Spleen (tissue), 11 donors: ENCODE measurements around the gene LRP10. TPM values are rescaled to one million over a fixed set of nuclear protein-coding genes. Genes with fewer than 3 reads are reported as not detected.
A peak's percentile ranks its signal among the peaks of the same experiment; 100 is the strongest.

Source experiments
- DNase-seq: peaks from one replicate; pipeline ENCODE4 v3.0.0-alpha.2; 2020
- H3K27ac ChIP-seq, 8 donors: fragments of 200-600 bp; sonication (generic) in 7 of 8; 1 replicate in 4 of 8; 2 replicates in 4 of 8; pipeline versions ENCODE4 v1.5.0 to v1.8.0; 2016 to 2021; ENCODE audit warnings: inconsistent platforms in 4 of 8, mild to moderate bottlenecking in 4 of 8, moderate library complexity in 1 of 8
- H3K27me3 ChIP-seq, 7 donors: fragments of 200-600 bp; sonication (generic) in 6 of 7; replicated peaks in 1 of 7; 1 replicate in 4 of 7; 2 replicates in 3 of 7; pipeline versions ENCODE4 v1.5.0 to v1.8.0; 2016 to 2021; ENCODE audit warnings: inconsistent platforms in 3 of 7, mild to moderate bottlenecking in 1 of 7
- H3K36me3 ChIP-seq, 6 donors: fragments of 200-600 bp; sonication (generic) in 5 of 6; 1 replicate in 4 of 6; 2 replicates in 2 of 6; pipeline versions ENCODE4 v1.5.0 to v1.8.0; 2016 to 2021; ENCODE audit warnings: inconsistent platforms in 2 of 6
- H3K4me1 ChIP-seq, 6 donors: fragments of 200-600 bp; sonication (generic) in 5 of 6; 1 replicate in 3 of 6; 2 replicates in 3 of 6; pipeline versions ENCODE4 v1.5.0 to v1.8.0; 2016 to 2021; ENCODE audit warnings: inconsistent platforms in 3 of 6
- H3K4me3 ChIP-seq, 8 donors: fragments of 200-600 bp; sonication (generic) in 7 of 8; 1 replicate in 4 of 8; 2 replicates in 4 of 8; pipeline versions ENCODE4 v1.5.0 to v1.8.0; 2016 to 2021; ENCODE audit warnings: inconsistent platforms in 4 of 8, mild to moderate bottlenecking in 4 of 8, moderate library complexity in 2 of 8
- H3K9me3 ChIP-seq, 8 donors: fragments of 200-600 bp; sonication (generic) in 7 of 8; 1 replicate in 4 of 8; 2 replicates in 4 of 8; pipeline versions ENCODE4 v1.5.0 to v1.8.0; 2016 to 2021; ENCODE audit warnings: inconsistent platforms in 4 of 8
- CTCF ChIP-seq, 11 experiments: fragments of 200-600 bp in 7 of 11; fragments of 450-650 bp in 4 of 11; sonication (generic) in 4 of 11; IDR thresholded peaks in 8 of 11; conservative IDR thresholded peaks in 3 of 11; 1 replicate in 7 of 11; 2 replicates in 4 of 11; pipeline versions ENCODE4 v1.4.0 to v1.8.0; 2016 to 2021; ENCODE audit warnings: antibody characterized with exemption in 11 of 11, inconsistent platforms in 4 of 11, mild to moderate bottlenecking in 1 of 11
- POLR2A ChIP-seq, 3 donors: fragments of 450-650 bp; IDR thresholded peaks; one replicate each; pipeline ENCODE4 v1.5.1; 2017; ENCODE audit warnings: antibody characterized with exemption in 3 of 3, mild to moderate bottlenecking in 1 of 3
- POLR2AphosphoS5 ChIP-seq, 3 donors: sonication (generic); formaldehyde crosslinking; IDR thresholded peaks; one replicate each; pipeline ENCODE4 v1.5.1; 2017; ENCODE audit warnings: antibody characterized with exemption in 3 of 3
- WGBS, 5 donors: extraction: QIAGEN DNeasy Blood & Tissue Kit in 3 of 5; methylation state at CpG; one replicate each; pipeline versions ENCODE4 v1.1.5 to v1.1.7; 2013 to 2018; 5-methylcytosine and 5-hydroxymethylcytosine counted together
- intact Hi-C: fragments of 100-400 bp; cut with DNase I; formaldehyde crosslinking; loops from one replicate; pipeline ENCODE4 v1.15.0; 2023; ENCODE audit warnings: low total_unique reads
- polyA plus RNA-seq, 3 donors: library from polyadenylated mRNA; stranded (reverse); fragments of 200-250 nt; gene quantifications; one replicate each; pipeline ENCODE4 v1.2.1, GENCODE V29; 2013
- small RNA-seq, 4 donors: library from RNA; depleted of rRNA; stranded (forward); fragments of <200 nt; gene quantifications; one replicate each; pipeline ENCODE3, GENCODE V24; 2016
- total RNA-seq, 7 donors: library from RNA; depleted of rRNA in 3 of 7; stranded (reverse); fragments of >200 nt in 3 of 7; fragmentation: NEBNext Ultra II Directional in 4 of 7; extraction: Animal tissue kit (Norgen Biotek cat#: 25700) in 4 of 7; gene quantifications; one replicate each; pipeline versions ENCODE4 v1.1.0 to v1.2.1, GENCODE V29; 2016 to 2021
- donor health status: healthy with polysubstance abuse.
- donor health status: DM: no; HTN: no; CAD: no; lungs with moderate emphysema.
- donor health status: DM: no; HTN: no; CAD: no.
- donor health status: Bipolar disorder and iron deficiency.
- donor health status: healthy.
- donor health status: DM: no; HTN: no; CAD: no.
- donor health status: DM: yes; HTN: yes; CAD: no.

The LRP10 gene
- total and polyA plus RNA-seq, 10 donors: 7.9 to 205 (median 105) TPM

DNA sequence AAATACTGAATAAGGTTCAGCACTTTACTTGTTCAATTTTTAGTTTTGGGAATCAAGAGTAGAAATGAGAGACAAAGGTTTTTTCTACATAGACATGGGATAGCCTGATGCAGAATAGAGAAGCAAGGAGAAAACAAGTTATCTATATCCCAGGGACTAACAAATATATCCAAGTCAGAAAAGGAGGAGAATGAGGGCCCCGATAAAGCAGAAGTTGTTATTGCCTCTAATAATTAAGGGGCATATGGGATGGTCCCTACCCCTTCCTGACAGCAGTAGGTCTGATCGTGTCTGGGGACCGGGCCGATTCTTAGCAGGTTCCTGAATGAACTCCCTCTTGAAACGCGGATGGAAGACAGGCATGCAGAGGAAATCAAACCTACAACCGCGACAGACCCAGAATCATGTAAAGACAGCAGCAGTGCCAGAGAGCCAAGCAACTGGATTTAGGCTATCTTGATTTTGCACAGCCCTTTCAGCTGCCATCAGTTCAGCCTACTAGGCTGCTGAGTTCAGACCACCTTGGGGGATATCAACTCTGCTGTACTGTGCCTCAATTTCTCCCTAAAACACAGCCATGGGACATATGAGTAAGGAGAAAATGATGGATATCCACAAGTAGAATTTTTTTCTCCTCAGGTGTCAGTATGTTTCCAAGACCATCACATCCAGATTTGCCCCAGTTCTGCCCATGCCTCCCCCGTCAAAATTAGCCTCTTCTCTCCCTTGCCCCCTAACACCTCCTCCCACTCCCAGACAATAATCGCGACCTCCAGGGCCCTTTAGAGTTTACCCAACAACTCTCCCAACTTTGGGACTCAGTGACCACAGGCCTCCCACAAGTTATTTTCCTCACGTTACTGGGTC, 56.9 kb downstream of the LRP10 start:
- WGBS, 5 donors: 5 to 9% (median 8%) methylated on average over 12 of the region's 12 CpGs
- H3K36me3 ChIP-seq: peaks cover 0 to 35% (median 31%) of the 10 kb centered on the region in 6 donors
- H3K27me3 ChIP-seq: no peaks in the 10 kb centered on the region
- no peaks in the 10 kb centered on the region for H3K9me3 ChIP-seq
- H3K4me3 ChIP-seq: peak overlapping the region; percentile 69 to 99 (median 80)
- intact Hi-C loops: no loop called here
- H3K4me1 ChIP-seq: peaks cover 12 to 46% (median 26%) of the 10 kb centered on the region in 6 donors
- H3K27ac ChIP-seq: peak overlapping the region; percentile 81 to 92 (median 88)
- DNase-seq: no peak
- no peak for TF ChIP-seq POLR2AphosphoS5 (IDR thresholded peaks at IDR 0.05)
- no peak for TF ChIP-seq POLR2A (IDR thresholded peaks at IDR 0.05)

DNA sequence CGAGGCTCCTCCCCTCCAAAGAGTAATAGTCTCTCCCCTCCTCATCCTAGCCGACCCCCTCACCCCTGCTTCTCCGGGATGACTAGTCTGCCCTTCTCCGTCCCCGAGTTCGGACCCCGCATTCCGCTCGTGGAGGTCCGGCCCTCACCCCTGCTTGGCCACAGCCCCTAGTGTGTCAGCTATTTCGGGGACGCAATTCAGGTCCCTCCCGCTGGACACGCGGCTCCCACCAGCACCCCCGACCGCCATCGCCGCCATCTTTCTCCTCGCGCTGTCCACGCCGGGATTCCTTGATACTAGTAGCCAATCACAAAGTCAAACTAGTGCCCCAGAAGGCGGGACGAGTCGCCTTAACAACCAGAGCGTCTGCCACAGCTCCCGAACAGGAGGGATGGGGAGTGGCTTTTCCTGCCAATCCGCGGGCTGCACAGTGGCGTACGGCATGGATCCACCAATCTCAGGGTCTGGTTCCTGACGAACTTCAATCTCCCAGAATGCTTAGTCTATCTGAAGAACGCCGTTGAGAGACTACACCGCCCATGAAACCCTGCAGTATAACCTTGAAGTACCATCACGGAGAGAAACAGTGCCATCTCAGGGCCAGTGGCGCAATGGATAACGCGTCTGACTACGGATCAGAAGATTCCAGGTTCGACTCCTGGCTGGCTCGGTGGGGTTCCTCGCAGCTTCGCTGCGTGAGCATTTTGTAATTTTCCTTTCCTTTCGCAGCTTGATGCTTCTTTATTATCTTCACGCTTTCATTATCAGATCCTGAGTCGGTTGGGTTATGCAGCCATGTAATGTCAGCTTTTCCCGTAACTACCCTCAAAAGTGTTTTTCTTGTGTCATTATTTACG, 57.8 kb downstream of the LRP10 start, which contains the start of gene PRMT5:
TSS of gene PRMT5 (minus strand) at position 273 of the 857 bp plus-strand sequence. CDS start at position 258, 15 bp downstream.
- Histone ChIP-seq H3K27ac (peak within 1 kb of the TSS; percentile 81 to 92 (median 88)), H3K4me3 (peak within 1 kb of the TSS; percentile 69 to 99 (median 80)), H3K27me3 (no peaks in the 10 kb centered on the region), H3K9me3 (no peaks in the 10 kb centered on the region), H3K4me1 (peaks cover 12 to 46% (median 26%) of the 10 kb centered on the region in 6 donors), H3K36me3 (peaks cover 0 to 27% (median 22%) of the 10 kb centered on the region in 6 donors)
- WGBS, 5 donors: 0 to 1% (median 1%) methylated on average over 40 to 51 of the region's 51 CpGs
- TF ChIP-seq POLR2A (IDR thresholded peaks at IDR 0.05) (peak in 2 of 3 donors; percentile 8 to 53), CTCF (IDR thresholded peaks at IDR 0.05 in 8 of 11, conservative IDR thresholded peaks at IDR 0.05 in 3 of 11) (peak in 4 of 11 experiments; percentile 15 to 35 (median 21)), POLR2AphosphoS5 (IDR thresholded peaks at IDR 0.05) (peak; percentile 92 to 94 (median 94))
- intact Hi-C loops: no loop called here
- DNase-seq: peak; percentile 97

DNA sequence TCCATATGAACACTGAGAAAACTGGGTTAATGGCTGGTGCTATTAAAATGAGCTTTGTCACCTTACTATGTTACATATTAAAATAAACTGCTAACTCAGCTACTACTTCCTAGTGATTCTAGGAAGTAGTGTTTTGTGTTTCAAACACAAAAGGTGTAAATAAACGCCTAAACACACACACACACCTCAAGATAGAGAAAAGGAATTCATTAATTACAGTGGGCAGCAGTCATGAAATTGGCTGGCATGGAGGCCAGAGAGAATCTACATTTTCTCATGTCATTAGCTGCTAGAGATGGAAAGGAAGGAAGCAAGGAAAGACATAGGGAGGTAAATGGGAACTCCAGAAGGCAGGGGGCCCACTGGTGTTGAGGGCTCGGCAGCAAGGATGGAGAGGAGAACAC, 58.4 kb downstream of the LRP10 start:
- intact Hi-C loops: no loop called here
- no peaks in the 10 kb centered on the region for H3K27me3 ChIP-seq
- TF ChIP-seq POLR2AphosphoS5 (IDR thresholded peaks at IDR 0.05) (no peak), CTCF (IDR thresholded peaks at IDR 0.05 in 8 of 11, conservative IDR thresholded peaks at IDR 0.05 in 3 of 11) (no peak), POLR2A (IDR thresholded peaks at IDR 0.05) (no peak)

More for the DNA sequence above, 58.4 kb downstream of the LRP10 start:
- no peak for DNase-seq
- Histone ChIP-seq H3K36me3 (peaks cover 0 to 24% (median 16%) of the 10 kb centered on the region in 6 donors), H3K4me3 (peak overlapping the region; percentile 69 to 99 (median 80)), H3K4me1 (peaks cover 12 to 46% (median 26%) of the 10 kb centered on the region in 6 donors), H3K27ac (peak overlapping the region; percentile 81 to 92 (median 88)), H3K9me3 (no peaks in the 10 kb centered on the region)
- WGBS, 5 donors: 0 to 3% (median 2%) methylated on average over 2 of the region's 2 CpGs

Small RNA genes lying within 50 kb of the gene (small RNA-seq; reads per million reads assigned to genes)
- gene RF00019: 0 reads per million in 4 donors

Other genes starting within 250 kb of the LRP10 start
- not detected for gene OR6J1, start 227.4 kb upstream of the LRP10 start, total RNA-seq
- not detected for gene OR6J1, start 227.4 kb upstream of the LRP10 start, polyA plus RNA-seq
- gene OXA1L, start 105.1 kb upstream of the LRP10 start, total RNA-seq: 100 to 1,000 TPM in 6 of 7 donors, 10 to 100 TPM in 1; 88.6 to 133 (median 110) TPM
- gene OXA1L, start 105.1 kb upstream of the LRP10 start, polyA plus RNA-seq: 100 to 1,000 TPM in 1 of 3 donors, 10 to 100 TPM in 2; 73.5 to 110 (median 96.2) TPM
- gene SLC7A7, start 56.3 kb upstream of the LRP10 start, total RNA-seq: 100 to 1,000 TPM in 4 of 7 donors, 10 to 100 TPM in 3; 56.4 to 165 (median 112) TPM
- 10 to 100 TPM; 34.2 to 46.5 (median 35.3) TPM for gene SLC7A7, start 56.3 kb upstream of the LRP10 start, polyA plus RNA-seq
- 100 to 1,000 TPM in 1 of 7 donors, 10 to 100 TPM in 6; 55.2 to 111 (median 62.8) TPM for gene MRPL52, start 41.9 kb upstream of the LRP10 start, total RNA-seq
- 100 to 1,000 TPM in 2 of 3 donors, 10 to 100 TPM in 1; 88.8 to 138 (median 137) TPM for gene MRPL52, start 41.9 kb upstream of the LRP10 start, polyA plus RNA-seq
- 100 to 1,000 TPM in 1 of 7 donors, 10 to 100 TPM in 6; 42.6 to 126 (median 65.2) TPM for gene MMP14, start 35.2 kb upstream of the LRP10 start, total RNA-seq
- gene MMP14, start 35.2 kb upstream of the LRP10 start, polyA plus RNA-seq: 10 to 100 TPM in 2 of 3 donors, 1 to 10 TPM in 1; 6.6 to 30.8 (median 15.6) TPM
- gene REM2, start 11.5 kb downstream of the LRP10 start, total RNA-seq: 1 to 10 TPM; 1.4 to 5.8 (median 3.0) TPM
- 1 to 10 TPM; 2.2 to 5.2 (median 3.4) TPM for gene REM2, start 11.5 kb downstream of the LRP10 start, polyA plus RNA-seq
- 100 to 1,000 TPM in 4 of 7 donors, 10 to 100 TPM in 3; 84.9 to 875 (median 103) TPM for gene RBM23, start 47.4 kb downstream of the LRP10 start, total RNA-seq
- 10 to 100 TPM; 19.0 to 40.3 (median 32.7) TPM for gene RBM23, start 47.4 kb downstream of the LRP10 start, polyA plus RNA-seq
- 10 to 100 TPM; 31.1 to 44.7 (median 40.6) TPM for gene PRMT5, start 57.6 kb downstream of the LRP10 start, total RNA-seq
- 10 to 100 TPM; 18.6 to 30.6 (median 24.9) TPM for gene PRMT5, start 57.6 kb downstream of the LRP10 start, polyA plus RNA-seq
- gene HAUS4, start 85.3 kb downstream of the LRP10 start, total RNA-seq: 10 to 100 TPM; 37.7 to 83.5 (median 50.6) TPM
- 10 to 100 TPM; 21.1 to 44.3 (median 31.5) TPM for gene HAUS4, start 85.3 kb downstream of the LRP10 start, polyA plus RNA-seq
- 10 to 100 TPM in 1 of 7 donors, 1 to 10 TPM in 6; 1.4 to 11.0 (median 5.3) TPM for gene AJUBA, start 110.8 kb downstream of the LRP10 start, total RNA-seq
- 1 to 10 TPM in 1 of 3 donors, under 1 TPM in 2; 0.63 to 2.1 (median 0.68) TPM for gene AJUBA, start 110.8 kb downstream of the LRP10 start, polyA plus RNA-seq
- 10 to 100 TPM in 6 of 7 donors, 1 to 10 TPM in 1; 7.3 to 27.0 (median 11.3) TPM for gene C14orf93, start 138.4 kb downstream of the LRP10 start, total RNA-seq
- 1 to 10 TPM; 7.5 to 8.8 (median 8.0) TPM for gene C14orf93, start 138.4 kb downstream of the LRP10 start, polyA plus RNA-seq
- 10 to 100 TPM; 43.1 to 72.3 (median 55.1) TPM for gene PSMB5, start 163.2 kb downstream of the LRP10 start, total RNA-seq
- gene PSMB5, start 163.2 kb downstream of the LRP10 start, polyA plus RNA-seq: 10 to 100 TPM; 36.5 to 80.1 (median 60.9) TPM
- gene PSMB11, start 170.5 kb downstream of the LRP10 start, total RNA-seq: not detected
- under 1 TPM in 1 of 3 donors, not detected in 2; 0.03 TPM for gene PSMB11, start 170.5 kb downstream of the LRP10 start, polyA plus RNA-seq
- gene CDH24, start 185.8 kb downstream of the LRP10 start, total RNA-seq: 1 to 10 TPM; 2.6 to 9.4 (median 6.5) TPM
- gene CDH24, start 185.8 kb downstream of the LRP10 start, polyA plus RNA-seq: 1 to 10 TPM; 1.3 to 6.3 (median 3.1) TPM
- gene ACIN1, start 223.4 kb downstream of the LRP10 start, total RNA-seq: 100 to 1,000 TPM; 148 to 228 (median 211) TPM
- 100 to 1,000 TPM in 2 of 3 donors, 10 to 100 TPM in 1; 59.2 to 126 (median 119) TPM for gene ACIN1, start 223.4 kb downstream of the LRP10 start, polyA plus RNA-seq
- 10 to 100 TPM; 34.3 to 43.2 (median 37.8) TPM for gene C14orf119, start 223.8 kb downstream of the LRP10 start, total RNA-seq
- gene C14orf119, start 223.8 kb downstream of the LRP10 start, polyA plus RNA-seq: 10 to 100 TPM; 28.0 to 47.0 (median 40.2) TPM
- not detected for gene CIROP, start 233.2 kb downstream of the LRP10 start, total RNA-seq
- not detected for gene CIROP, start 233.2 kb downstream of the LRP10 start, polyA plus RNA-seq
- 1 to 10 TPM in 4 of 7 donors, under 1 TPM in 3; 0.64 to 9.6 (median 1.6) TPM for gene CEBPE, start 247.5 kb downstream of the LRP10 start, total RNA-seq
- gene CEBPE, start 247.5 kb downstream of the LRP10 start, polyA plus RNA-seq: 1 to 10 TPM; 1.2 to 3.5 (median 1.3) TPM